GM18868 (cell line): ENCODE measurements around the gene IQSEC1.
"Not testable (repeated sequence)": the region's sequence is repeated elsewhere in the genome, so short reads cannot be mapped to it uniquely, and the experiment has no call there.

Experiments
- ATAC-seq: cut with Tn5 transposase; IDR thresholded peaks from one replicate; pipeline ENCODE4 v1.9.1; 2021; ENCODE audit warnings: mild to moderate bottlenecking, moderate library complexity; ENCODE audit not compliant: unreplicated experiment

IQSEC1 gene

GRCh38 chr3:12861611-12862010 is 211.6 kb downstream of the IQSEC1 start:
- no peak for ATAC-seq

GRCh38 chr3:12859840-12860239 is 213.4 kb downstream of the IQSEC1 start:
- ATAC-seq = no peak

GRCh38 chr3:12856626-12857025 is 216.6 kb downstream of the IQSEC1 start:
- no peak for ATAC-seq

- no peak for ATAC-seq
These were observed 218.7 kb downstream of the IQSEC1 start for GRCh38 chr3:12854565-12854964.

- ATAC-seq = not testable (repeated sequence)
These were observed 219.4 kb downstream of the IQSEC1 start for GRCh38 chr3:12853847-12854246.

- ATAC-seq = no peak
These were observed 221.0 kb downstream of the IQSEC1 start for GRCh38 chr3:12852201-12852600.
